ENCODE results near the gene MLST8.

Gene MLST8

DNA sequence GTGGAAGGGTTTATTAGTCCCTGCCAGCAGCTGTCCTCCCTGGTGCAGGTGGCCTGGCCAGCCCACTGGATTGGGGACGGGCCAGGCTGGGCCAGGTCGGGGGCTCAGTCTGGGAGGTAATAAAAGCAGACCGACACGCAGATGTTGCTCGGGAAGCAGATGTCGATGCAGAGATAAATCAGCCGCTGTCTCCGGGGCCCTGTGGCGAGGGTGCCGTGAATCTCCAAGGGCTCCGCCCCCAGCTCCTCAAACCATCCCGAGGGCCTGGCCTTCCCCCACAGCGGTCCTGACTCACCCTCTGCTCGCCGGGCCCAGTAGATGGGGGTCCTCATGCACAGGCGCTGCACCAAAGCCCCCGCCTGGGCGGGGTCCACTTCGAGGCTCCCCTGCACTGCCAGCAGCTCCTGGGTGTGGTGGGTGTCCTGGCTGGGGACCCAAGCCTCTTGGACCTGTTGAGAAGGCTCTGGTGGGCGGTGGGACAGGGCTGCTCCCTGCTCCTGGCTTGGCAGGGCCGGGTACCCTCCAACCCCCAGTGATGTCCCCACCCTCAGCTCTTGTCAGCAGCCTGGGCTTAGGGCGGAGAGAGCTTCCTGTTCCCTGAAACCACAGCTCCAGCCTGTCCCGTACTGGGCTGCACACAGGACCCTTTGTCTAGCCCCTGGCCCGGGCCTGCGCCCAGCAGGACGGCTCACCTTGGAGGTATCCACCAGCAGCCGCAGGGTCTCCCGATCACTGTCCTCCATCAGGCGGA, 4.2 kb downstream of the MLST8 start:
- DNase-seq (ENCODE audit: low read depth), result no peak

DNA sequence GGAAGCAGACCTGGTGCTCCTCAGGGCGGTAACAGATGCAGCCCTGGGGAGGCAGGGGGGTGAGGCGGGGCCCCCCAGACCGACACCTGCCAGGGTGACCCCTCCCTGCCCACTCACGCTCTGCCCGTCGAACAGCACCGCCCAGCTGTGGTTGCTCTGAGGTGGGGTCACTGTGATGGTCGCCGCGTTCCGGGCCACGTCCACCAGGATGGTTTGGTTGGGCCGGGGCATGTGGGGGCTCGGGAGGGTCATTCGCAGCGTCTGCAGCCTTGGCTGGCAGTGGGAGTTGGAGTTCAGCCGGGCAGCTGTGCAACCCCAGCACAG, 4.7 kb downstream of the MLST8 start:
- DNase-seq (ENCODE audit: low read depth), result no peak

DNA sequence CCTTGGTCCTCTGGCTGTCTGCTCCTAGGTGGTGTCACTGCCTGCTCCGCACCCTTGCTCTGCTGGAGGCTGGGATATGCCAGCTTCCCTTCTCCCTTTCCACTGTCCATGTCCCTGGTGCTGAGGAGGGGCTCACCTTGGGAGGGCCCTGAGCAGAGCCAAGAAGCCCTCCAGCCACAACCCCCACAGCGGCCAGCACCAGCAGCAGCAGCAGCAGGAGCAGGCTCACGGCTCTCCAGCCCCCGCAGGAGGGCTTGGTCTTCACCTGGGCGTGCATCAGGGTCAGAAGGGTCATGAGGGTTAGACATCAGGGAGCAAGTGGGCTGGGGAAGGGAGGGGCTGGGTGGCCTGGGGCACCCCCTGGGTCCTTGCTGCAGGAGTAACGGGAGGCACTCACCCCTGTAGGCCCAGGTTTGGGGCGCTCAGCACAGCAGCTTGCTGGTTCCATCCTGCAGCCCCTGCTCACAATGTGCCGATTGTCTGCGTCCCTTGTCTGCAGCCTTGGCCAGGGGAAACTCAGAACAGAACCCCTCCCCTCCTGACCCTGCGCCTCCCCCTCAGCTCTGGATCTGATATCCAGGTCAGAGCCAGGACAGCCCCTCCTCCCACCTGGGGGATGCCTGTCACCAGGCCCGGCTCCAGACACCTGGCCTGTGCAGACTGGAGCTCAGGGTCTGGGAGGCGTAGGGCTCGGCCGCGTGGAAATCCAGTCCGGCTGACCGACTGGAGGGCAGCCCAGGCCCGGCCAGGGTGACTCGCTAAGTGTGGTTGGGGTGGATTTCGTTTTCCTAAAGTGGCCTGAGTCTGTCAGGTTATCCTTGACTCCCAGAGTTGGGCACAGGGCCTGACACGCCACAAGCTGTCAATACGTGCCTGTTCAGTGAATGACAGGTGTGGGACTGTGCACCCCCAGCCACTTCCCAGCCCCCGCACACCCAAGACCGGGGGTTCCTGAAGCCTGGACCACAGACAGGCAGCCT, 5.4 kb downstream of the MLST8 start, which contains the start of gene BRICD5:
Gene BRICD5, minus strand, starts transcription at position 478 of the 980 bp plus-strand sequence. Its CDS starts 30 bp downstream, at position 448.
- DNase-seq (ENCODE audit: low read depth), result no peak

DNA sequence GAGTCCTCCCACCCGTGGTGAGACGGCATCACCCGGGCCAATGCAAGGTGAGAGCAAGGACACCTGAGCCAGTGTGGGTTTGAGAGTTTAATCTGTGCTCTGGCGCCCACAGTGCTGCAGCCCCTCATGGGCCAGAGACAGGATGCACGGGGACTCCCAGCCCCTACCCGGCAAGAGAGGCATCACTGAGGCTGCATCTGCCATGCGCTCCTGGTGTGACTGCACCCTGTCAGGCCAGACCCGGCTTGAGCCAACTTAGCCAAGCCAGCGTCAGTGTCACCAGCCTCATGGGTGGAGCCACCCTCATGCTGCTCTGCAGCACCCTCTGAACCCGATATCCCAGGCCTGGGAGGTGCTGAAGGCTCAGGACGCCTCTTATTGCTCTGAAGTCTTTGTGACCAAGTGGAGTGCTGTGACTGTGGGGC, 6.7 kb downstream of the MLST8 start:
- DNase-seq (ENCODE audit: low read depth), result no peak

DNA sequence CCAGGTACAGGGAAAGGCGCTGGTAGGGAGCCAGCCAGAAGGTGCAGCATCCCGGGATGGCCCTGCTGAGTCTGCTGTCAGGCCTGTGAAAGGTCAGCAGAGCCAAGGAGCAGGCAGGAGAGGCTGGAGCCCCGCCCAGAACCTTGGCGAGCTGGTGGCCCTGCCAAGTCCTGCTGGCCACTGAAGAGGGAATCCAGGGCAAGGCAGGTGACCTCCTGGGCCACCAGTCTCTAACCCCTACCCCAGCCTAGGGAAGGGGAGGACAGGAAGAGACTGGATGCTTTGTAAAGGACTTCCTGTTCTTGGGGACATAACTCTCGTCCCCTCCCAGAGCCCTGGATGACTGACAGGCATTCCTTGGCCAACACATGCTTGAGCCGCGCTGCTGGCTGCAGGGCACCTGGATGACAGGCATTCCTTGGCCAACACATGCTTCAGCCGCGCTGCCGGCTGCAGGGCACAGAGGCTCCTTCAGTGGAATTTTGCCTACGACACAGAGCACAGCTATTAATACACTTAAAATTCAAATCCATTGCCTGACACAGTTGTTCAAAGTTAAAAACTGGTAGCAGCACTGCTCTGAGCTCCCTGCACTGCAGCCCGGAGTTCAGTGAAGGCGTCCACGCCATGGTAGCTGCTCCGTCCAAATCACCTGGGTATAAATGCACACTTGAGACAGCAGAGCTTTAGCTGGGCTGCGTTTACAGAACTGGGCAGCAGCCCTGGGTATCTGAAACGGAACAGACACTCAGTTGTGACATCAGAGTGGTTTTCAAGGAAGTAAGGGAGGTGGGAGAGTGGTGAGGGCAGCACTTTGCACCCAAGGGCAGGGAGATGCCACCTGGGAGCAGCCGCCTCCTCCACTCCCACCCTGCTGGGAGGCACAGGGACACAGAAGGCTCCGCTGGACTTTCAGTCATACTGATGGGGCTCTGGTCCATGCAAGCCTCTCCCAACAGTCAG, 7.4 kb downstream of the MLST8 start:
- DNase-seq (ENCODE audit: low read depth), result no peak

DNA sequence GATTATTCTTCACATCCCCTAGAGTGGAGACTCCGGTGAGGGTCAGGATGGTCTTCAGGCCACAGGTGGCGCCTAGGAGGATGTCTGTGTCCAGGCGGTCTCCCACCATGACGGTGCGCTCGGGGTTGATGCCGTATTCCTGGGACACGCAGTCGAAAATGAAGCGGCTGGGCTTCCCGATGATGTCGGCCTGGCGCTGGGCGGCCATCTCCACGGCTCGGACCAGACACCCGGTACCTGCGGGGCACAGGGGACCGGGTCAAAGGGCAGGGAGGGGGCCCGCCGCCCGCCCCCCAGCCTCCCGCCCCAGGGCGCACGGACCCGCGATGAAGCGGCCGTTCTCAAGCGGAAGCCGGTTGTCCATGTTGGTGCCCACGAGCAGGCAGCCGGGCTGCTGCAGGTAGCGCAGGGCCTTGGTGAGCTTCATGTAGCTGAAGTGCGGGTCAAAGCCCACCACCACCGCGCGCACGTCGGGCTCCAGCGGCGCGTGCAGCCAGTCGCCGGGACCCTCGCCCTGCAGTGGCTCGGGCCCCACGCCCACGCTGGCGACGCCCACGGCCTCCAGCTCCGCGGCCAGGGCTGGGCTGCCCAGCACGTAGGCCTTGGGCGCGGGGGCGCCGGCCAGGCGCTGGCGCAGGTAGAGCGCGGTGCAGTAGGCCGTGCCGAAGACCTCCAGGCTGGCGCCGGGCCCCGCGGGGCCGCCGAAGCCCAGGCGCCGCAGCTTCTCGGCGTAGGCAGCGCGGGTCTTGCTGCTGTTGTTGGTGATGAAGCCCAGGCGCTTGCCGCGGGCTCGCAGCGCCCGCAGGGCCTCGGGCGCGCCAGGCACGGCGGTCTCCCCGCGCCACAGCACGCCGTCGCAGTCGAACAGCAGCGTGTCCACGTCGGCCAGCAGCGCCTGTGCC, 8.8 kb downstream of the MLST8 start:
- DNase-seq (ENCODE audit: low read depth), result no peak

DNA sequence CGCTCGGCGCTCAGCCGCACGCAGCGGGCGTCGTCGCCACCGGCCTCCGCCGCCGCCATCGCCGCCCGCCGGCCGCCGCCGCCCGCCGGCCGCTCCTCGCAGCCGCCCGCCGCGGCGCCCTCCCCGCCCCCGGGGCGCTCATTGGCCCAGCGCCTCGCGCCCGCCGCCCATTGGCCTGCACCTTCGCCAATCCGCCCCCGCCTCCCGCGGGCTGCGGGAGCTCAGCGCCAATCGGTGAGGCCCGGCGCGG, 9.4 kb downstream of the MLST8 start, which contains the start of gene PGP:
Gene PGP, minus strand, starts transcription at position 122 of the 250 bp plus-strand sequence. Its CDS starts 63 bp downstream, at position 59.
- DNase-seq (ENCODE audit: low read depth), result no peak

DNA sequence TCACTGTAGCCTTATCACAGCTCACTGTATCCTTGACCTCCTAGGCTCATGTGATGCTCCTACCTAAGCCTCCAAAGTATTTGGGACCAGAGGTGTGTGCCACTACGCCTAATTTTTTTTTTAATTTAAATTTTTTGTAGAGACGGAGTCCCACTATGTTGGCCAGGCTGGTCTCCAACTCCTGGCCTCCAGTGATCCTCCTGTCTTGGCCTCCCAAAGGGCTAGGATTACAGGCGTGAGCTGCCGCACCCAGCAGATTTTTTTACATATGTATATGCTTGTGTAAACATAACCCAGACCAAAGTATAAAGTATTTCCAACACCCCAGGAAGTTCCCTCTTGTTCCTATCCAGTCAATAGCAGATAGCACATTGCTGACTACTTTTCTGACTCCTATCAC, 11.1 kb downstream of the MLST8 start:
- no peak for DNase-seq (ENCODE audit: low read depth)

DNA sequence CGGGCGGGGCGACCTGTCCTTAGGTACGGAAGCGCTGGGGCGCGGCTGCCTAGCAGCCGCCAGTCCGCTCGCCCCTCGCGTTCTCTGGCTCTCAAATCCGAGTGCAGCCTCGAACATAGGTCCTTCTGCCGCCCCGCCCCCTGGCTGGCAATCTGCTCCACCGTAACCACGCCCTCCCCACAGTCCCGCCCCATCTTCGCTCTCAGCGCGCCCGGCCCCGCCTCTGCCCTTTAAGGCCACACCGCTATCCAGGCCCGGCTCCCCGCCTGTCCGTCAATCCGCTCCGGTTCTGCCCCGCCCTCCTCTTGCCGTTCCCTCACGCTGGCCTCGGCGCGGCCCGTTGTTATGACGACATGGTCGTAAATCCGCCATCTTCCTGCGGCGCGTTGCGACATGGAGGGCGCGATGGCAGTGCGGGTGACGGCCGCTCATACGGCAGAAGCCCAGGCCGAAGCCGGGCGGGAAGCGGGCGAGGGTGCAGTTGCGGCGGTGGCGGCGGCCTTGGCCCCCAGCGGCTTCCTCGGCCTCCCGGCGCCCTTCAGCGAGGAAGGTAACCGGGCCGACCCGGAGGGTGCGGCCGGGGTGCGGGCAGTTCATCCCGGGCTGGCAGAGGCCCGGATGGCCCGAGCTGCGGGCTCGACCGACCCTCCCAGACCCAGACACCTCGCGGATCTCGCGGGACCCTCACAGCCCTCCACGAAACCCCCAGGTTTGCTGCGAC, 18.1 kb downstream of the MLST8 start, which contains the start of gene E4F1:
Gene E4F1, plus strand, starts transcription at position 371 of the 721 bp plus-strand sequence. Its CDS starts 23 bp downstream, at position 394.
- peak; percentile 98 for DNase-seq (ENCODE audit: low read depth)

DNA sequence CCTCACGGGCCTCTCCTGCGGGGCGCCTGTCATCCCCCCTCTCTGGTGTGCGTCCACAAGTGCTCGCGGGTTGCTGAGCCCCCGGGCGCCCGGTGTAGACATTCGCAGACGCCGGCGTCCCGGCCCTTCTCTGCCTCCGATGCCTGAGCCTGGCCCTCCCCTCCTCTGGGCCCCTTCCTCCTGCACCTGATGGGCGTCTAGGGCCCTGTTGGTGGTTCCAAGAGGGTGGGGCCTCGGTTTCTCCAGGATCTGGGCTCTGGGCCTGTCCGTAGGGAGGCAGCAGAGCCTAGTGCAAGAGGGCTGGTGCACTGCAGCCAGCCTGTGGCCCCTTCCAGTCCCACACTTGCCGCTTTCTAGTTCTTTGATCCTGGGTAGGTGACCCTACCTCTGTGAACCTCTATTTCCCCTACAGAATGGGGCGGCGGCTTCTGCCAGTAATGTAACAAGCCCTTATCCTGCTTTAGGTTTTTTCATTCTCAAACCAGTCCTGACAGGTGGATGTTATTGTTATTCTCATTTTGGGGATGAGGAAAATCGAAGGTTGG, 18.8 kb downstream of the MLST8 start:
- no peak for DNase-seq (ENCODE audit: low read depth)

DNA sequence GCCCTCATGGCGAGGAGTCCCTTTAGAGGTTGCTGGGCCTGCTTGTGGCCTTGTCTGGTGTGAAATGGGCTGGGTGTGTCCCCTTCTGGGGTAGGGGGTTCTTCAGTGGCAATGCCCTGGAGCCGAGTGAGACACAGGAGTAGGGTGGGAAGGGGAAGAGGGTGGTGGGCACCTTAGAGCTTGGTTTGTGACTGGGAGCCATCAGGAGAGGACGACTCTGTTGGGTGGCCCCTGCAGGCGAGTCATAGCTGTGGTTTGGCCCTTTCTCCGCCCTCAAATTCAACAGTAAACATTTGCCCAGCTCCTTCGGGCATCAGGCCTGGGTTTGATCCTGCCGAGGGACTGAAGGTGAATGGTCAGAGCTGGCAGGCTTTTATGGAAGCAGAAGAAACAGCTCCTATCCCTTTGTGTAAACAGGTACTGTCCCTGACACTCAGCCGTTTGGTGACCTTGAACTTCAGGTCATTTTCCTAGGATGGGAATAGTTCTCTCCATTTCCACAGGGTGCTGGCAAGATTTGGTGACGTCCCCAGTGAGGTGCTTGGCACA, 21.1 kb downstream of the MLST8 start:
- no peak for DNase-seq (ENCODE audit: low read depth)

DNA sequence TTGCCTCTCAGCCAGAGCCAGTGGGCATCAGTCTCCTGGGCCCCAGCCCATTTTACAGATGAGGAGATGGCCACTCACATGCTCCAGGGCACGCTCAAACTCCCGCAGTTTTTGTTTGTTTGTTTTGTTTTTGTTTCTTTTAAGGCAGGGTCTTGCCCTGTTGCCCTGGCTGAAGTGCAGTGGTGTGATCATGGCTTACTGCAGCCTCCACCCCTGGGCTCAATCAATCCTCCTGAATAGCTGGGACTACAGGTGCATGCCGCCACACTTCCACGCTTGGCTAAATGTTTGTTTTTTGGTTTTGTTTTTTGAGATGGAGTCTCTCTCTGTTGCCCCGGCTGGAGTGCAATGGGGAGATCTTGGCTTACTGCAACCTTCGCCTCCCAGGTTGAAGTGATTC, 21.7 kb downstream of the MLST8 start:
- DNase-seq (ENCODE audit: low read depth), result no peak

DNA sequence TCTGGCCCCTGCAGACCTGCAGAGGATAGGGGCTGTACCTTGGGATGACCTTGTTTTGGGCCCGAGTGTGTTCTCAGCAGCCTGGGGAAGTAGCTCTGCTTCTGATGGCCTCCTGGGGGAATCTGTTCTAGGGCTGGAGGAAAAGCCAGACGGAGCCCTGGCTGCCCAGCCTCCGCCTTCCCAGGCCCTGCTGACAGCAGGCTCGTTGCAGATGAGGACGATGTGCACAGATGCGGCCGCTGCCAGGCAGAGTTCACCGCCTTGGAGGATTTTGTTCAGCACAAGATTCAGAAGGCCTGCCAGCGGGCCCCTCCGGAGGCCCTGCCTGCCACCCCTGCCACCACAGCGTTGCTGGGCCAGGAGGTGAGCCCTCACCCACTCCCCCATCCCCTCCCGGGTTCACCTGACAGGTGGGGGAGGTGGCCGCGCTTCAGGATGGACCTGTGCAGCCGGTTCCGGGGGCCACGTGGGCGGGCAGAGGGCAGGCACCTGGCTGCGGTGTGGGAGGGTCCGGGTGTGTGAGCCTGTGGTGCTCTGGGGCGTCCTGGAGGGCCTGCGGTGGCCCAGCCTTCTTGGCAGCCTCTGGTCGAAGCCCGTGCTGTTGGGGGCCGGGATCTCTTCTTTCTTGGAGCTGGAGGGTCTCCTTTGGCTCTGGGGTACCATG, 23.0 kb downstream of the MLST8 start:
- no peak for DNase-seq (ENCODE audit: low read depth)

DNA sequence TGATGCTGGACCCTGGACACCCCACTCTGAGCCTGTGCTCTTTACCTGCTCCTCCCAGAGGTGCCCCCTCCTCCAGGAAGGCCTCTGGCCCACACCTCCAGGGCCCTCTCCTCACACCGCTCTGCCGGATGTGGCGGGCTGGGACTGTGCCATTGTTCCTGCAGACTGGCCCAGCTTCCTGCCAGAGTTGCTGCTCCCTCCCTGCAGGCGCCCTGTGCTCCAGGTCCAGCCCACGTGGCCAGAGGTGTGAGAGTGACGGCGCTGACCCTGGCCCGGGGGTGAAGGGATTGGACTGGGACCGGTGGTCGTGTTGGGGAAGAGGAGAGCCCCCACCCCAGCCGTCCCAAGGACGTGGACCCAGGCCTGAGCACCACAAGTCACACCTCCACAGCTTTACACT, 23.8 kb downstream of the MLST8 start:
- no peak for DNase-seq (ENCODE audit: low read depth)

DNA sequence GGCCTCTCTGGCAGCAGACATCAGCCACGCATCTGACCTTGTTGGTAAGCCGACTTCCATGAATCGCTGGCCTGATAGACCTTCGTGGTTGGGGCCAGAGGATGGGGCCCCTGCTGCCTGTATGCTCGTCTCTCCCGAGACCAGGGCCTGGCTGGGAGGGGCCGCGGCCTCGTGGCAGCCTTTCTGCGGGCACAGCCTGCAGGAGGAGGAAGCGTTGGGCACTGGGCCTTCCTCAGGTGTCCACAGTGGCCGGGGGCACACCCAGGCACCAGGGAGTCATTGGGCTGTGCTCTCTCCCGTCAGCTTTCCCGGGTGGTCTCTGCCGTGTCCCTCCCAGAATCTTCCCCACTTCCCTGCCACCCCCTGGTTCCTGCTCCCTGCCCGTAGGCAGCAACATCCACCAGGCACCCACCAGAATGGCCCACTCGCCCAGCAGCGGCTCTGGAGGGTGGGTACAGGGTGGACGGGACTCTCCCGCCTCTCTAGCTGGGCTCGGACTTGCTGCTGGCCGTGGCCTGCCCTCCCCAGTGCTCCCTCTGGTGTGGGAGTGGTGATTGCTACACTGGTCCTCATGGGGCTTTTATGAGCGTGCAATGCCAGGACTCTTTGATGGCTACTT, 24.5 kb downstream of the MLST8 start:
- DNase-seq (ENCODE audit: low read depth), result no peak

DNA sequence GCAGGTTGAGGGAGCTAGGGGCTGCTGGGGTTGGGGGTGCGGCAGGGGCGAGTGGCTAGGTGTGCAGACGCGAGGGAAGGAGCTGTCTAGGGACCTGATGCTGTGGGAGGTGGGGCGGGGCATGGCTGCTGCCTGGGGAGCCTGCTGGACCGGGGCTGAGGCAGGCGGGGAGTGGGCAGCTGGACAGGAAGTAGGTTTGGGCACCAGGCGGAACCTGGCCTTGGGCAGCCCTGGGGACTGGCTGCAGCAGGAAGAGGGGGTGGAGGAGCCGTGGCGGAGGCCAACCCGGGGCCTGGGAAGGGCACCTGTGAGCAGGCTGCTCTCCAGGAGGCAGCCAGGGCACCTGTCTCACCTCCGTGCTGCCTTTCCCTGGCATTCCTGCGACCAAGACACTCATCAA, 25.1 kb downstream of the MLST8 start:
- no peak for DNase-seq (ENCODE audit: low read depth)

DNA sequence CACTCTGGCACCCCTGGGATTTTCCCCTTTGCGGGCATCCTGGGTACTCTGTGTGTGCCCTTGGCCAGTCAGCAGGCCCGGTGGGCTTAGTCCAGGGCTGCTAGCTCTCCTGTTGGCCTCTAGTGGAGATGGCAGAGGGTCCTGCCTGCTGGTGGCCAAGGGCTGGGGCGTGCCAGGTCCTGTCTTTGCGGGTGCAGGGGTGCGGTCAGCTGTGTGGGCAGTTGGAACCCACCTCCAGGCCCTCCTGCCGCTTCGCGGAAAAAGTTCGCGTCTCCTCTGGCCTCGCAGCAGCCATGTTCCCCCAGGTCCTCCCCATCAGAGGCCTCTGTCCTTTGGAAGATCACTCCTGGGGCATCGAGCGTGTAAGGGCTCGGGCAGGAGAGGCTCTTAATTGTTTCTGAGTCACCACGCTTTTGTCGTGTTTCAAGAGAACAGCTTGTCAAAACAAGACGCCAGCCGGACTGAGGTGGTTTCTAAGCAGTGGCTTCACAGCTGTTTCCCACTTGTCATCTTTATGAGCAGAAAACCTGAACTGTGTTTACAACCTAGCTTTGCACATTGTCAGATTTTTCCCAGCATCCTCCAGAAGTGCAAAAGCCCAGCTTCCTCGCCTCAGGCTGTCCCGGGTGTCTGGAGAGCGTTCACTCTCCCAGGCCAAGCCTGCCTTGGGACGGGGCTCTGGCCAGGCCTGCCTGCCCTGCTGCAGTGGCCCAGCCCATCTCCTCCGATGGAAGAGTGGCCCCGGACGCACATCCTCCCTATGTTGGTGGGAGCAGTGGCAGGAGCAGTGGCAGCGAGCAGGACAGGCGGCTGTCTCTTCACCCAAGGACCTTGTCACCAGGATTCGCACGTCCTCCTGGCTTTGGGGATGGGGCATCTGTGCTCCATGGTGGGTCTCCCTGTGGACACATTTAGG, 26.0 kb downstream of the MLST8 start:
- no peak for DNase-seq (ENCODE audit: low read depth)

Measured in stimulated activated CD8-positive, alpha-beta memory T cell treated with anti-CD3 and anti-CD28 coated beads, Interleukin-12 subunit alpha, Interleukin-12 subunit beta, amount 100 ng/mL, for 4 hours (primary cell).